Occipital lobe (tissue), 2 donors: ENCODE results near the gene GABRR3. TPM values are rescaled to one million over a fixed set of nuclear protein-coding genes. Genes with fewer than 3 reads are reported as not detected.

ENCODE experiments used
- DNase-seq: peaks from one replicate; lab custom pipeline; 2025; lab: John Stamatoyannopoulos, UW
- total RNA-seq: library from RNA; depleted of rRNA; stranded (reverse); fragments of >200 nt; gene quantifications from one replicate; pipeline ENCODE4 v1.2.3, GENCODE V29; 2014

GABRR3 gene
- total RNA-seq, 1 donor from 2014 or later = not detected

- no peak for DNase-seq
Observed at GRCh38 chr3:97958796-97959195, 76.3 kb downstream of the GABRR3 start.

DNA sequence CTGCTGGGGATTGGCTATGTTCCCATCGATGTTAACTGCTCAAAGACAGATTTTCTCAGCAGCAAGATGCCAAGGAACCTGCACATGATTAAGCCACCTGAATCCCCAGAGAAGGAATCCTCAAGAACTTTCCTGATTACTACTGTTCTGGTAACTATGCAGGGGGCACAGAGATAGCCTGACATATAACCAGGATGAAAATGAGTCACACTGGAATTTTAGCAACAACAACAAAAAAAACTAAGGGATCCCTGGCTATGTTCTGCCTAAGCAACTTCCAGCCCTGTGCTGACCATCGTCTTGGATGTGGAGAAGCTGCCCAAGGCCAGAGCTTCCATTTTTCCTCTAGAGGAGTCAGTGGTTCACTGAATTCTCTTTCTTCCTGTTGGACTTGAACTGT is 76.7 kb downstream of the GABRR3 start:
- DNase-seq = no peak

DNA sequence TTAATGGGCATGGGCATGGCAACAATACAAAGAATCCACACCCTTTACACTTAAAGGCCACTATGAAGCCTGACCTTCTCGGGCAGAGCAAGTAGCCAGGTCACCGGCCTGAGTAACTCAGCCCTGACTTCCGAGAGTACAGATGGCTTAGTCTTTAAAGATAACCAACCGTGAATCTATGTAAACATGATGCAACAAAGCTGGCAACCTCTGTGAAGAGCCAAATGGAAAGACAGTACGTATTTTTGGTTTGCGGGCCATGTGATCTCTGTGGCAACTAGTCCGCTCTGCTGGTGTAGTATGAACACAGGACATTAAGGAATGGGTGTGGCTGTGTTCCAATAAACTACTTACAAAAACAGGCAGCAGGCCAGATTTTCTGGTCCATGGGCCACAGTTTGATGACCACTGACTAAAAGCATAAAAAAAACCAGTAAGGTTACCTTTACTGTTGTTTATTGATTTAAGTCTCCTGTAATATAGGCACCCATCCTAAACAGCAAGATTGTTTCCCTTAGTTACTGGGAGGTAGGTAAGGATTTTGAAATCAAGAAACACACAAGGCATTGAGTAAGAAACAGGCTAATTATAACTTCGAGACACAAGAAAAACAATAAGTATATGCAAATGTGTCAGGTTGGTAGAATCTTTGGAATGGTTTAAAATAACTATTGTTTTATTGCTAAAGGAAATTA is 77.4 kb downstream of the GABRR3 start:
- no peak for DNase-seq

DNA sequence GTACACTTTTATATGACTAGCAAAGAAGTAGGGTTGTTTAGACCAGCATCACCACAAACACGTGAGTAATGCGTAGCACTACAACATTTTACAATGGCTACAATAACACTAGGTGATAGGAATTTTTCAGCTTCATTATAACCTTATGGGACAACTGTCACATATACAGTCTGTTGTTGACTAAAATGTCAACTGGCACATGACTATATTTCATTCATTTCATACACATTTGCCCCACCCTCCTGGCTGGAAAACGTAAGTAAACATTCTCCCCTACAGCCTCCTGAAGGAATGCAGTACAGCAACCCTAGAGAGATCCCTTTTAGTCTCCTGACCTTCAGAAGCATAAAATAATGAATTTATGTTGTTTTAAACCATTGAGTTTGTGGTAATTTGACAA is 79.1 kb downstream of the GABRR3 start:
- no peak for DNase-seq

DNA sequence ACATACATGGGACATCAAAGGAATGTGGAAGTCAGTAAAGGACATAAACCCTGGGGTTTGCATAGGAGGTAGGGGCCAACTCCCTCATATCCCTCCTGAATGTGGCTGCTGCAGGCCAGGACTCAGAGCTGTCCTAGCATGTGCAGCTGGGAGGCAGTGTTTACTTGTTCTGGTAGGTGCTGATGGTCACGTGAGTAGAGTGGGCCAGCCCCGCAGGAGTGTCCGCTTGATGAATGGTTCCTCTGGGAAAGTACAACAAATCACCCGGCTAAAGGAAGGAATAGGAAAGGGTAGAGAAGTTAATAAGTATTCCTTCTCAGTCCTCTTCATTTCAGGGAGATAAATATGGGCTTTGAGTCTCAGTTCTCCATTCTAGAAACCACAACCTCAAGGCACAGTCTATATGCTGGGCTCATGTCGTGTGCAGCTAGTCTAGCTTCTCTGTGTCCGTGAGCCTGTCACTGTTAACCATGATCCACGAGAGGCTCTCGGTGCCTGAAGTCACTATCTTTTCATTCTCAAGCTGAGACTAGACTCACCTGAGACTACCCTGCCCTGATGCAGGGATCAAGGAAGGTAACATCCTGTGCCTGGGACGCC is 80.8 kb downstream of the GABRR3 start:
- no peak for DNase-seq

- no peak for DNase-seq
Observed at GRCh38 chr3:97952872-97953271, 82.2 kb downstream of the GABRR3 start.

GRCh38 chr3:97952280-97952679 is 82.8 kb downstream of the GABRR3 start:
- no peak for DNase-seq

GRCh38 chr3:97950360-97950759 is 84.8 kb downstream of the GABRR3 start:
- no peak for DNase-seq

DNA sequence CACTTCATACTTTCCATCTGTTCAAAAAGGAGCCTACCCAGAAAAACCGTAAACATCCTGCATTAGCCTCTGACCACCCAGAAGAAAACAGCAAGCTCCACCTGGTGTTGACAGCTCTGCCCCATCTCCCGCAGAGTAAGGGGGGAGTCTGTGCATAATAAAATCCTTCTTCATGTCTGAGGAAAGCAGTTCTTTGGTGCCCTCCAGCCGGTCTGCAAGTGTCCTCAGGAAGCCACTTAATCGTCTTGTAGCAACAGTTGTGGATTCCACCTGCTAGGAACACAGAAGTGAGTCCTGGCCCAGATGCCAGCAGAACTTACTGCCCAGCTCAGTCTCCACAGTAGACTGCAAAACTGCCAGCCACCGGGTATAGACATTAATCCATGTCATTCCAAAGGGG is 85.4 kb downstream of the GABRR3 start:
- no peak for DNase-seq

GRCh38 chr3:97949110-97949485 is 86.0 kb downstream of the GABRR3 start:
- no peak for DNase-seq

GRCh38 chr3:97948351-97949109 is 86.6 kb downstream of the GABRR3 start:
- DNase-seq = no peak

- DNase-seq = no peak
Observed at GRCh38 chr3:97942801-97943546, 92.1 kb downstream of the GABRR3 start.

DNA sequence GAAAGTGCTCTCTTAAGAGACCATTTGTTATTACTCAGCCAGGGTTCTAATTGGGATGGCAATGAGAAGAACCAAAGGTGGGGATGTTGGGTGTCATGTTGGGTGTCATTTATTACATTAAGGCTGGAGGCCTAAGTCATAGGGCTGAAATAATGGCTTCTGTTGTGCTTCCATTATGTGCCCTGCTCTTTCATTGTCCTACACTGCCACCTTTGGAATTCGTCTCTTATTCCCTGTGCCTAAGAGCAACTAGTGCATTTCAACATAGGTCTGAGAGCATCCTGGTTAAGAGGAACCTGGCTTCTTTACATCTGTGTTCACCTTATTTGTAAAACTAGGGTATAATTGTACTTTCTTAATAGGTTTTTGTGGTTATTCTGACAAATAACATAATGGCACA is 95.1 kb downstream of the GABRR3 start:
- DNase-seq = no peak

DNA sequence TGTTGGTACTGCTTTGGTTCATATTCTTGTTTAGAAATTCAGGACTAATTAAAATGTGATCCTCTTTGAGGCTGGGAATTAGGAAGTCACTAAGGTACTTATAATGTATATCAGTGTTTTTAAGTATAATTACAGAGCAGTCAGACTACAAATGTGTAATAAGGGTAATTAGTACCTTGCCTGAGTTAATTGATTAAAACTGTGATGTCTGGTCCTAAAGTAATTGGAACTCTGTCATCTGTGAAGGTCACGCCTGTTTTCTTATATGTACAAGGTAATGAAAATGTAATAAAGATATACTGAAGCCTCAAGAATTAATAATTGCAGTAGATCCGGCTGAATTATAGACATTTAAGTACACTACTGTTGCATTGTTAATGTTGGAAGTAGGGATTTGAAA is 95.7 kb downstream of the GABRR3 start:
- no peak for DNase-seq

- DNase-seq = no peak
Observed at GRCh38 chr3:97938444-97938843, 96.7 kb downstream of the GABRR3 start.

GRCh38 chr3:97937205-97937604 is 97.9 kb downstream of the GABRR3 start:
- DNase-seq = no peak

DNA sequence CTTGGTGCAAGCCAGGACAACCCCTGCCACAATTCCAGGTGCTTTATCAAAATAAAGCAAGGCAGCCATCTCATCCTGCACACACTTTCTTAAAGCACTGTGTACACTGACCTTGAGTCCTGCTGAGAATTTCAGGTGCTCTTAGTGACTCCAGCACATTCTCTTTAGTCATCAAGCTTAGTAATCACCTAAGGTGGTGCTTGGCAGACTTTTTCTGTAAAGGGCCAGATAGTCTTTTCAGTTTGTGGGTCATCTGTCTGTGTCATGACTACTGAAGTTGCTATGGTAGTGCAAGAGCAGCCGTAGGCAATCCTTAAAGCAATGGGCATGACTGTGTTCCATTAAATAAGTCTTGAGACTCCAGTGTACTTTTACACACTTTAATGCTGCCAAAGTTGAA is 99.3 kb downstream of the GABRR3 start:
- DNase-seq = no peak

Other genes starting within 250 kb of the GABRR3 start
- gene CRYBG3, start 213.3 kb downstream of the GABRR3 start, total RNA-seq = 5.9 TPM
- 17.5 TPM for gene RIOX2, start 62.9 kb downstream of the GABRR3 start, total RNA-seq
- not detected for gene OR5AC2, start 51.9 kb upstream of the GABRR3 start, total RNA-seq
- gene OR5H1, start 95.4 kb upstream of the GABRR3 start, total RNA-seq = not detected
- gene OR5H14, start 112.2 kb upstream of the GABRR3 start, total RNA-seq = not detected
- gene OR5H15, start 131.4 kb upstream of the GABRR3 start, total RNA-seq = not detected
- not detected for gene OR5H6, start 228.9 kb upstream of the GABRR3 start, total RNA-seq
- gene OR5H2, start 247.2 kb upstream of the GABRR3 start, total RNA-seq = not detected